Astrocyte (in vitro differentiated cells and primary cell): Measurements from ENCODE around the gene PRSS57. TPM values are rescaled to one million over a fixed set of nuclear protein-coding genes. Genes with fewer than 3 reads are reported as not detected.

Source experiments
- DNase-seq: peaks from one replicate; pipeline ENCODE4 v3.0.0-alpha.2; 2010; ENCODE audit warnings: low read depth
- FAIRE-seq: peaks from 2 replicates; lab custom pipeline; 2011; peaks lifted over from hg19 to GRCh38; lab: Jason Lieb, UNC
- H2AFZ ChIP-seq: 2 replicates; pipeline ENCODE4 v1.6.0; 2012; ENCODE audit warnings: low read depth, low read length, inconsistent platforms
- H3K27ac ChIP-seq: 2 replicates; pipeline ENCODE4 v1.5.1; 2011; ENCODE audit warnings: low read depth, low read length, inconsistent platforms
- H3K27me3 ChIP-seq: 2 replicates; pipeline ENCODE4 v1.6.0; 2011; ENCODE audit warnings: low read length, inconsistent platforms; ENCODE audit not compliant: insufficient read depth
- H3K36me3 ChIP-seq: 2 replicates; pipeline ENCODE4 v1.5.1; 2011; ENCODE audit warnings: low read length, inconsistent platforms; ENCODE audit not compliant: insufficient read depth
- H3K4me1 ChIP-seq: 2 replicates; pipeline ENCODE4 v1.5.1; 2011; ENCODE audit warnings: low read length, inconsistent platforms; ENCODE audit not compliant: insufficient read depth
- H3K4me2 ChIP-seq: 2 replicates; pipeline ENCODE4 v1.6.0; 2012; ENCODE audit warnings: low read length, inconsistent platforms
- H3K4me3 ChIP-seq: 2 replicates; pipeline ENCODE4 v1.5.1; 2011; ENCODE audit warnings: low read depth, mild to moderate bottlenecking, low read length, inconsistent platforms; ENCODE audit not compliant: insufficient read depth
- H3K79me2 ChIP-seq: 2 replicates; pipeline ENCODE4 v1.6.0; 2012; ENCODE audit warnings: mild to moderate bottlenecking, low read length, inconsistent platforms; ENCODE audit not compliant: insufficient read depth
- H3K9ac ChIP-seq: 2 replicates; pipeline ENCODE4 v1.6.0; 2012; ENCODE audit warnings: mild to moderate bottlenecking, low read length, inconsistent platforms
- H3K9me3 ChIP-seq: 2 replicates; pipeline ENCODE4 v1.5.1; 2012; ENCODE audit warnings: low read depth, mild to moderate bottlenecking, low read length, inconsistent platforms; ENCODE audit not compliant: insufficient read depth
- H4K20me1 ChIP-seq: 2 replicates; pipeline ENCODE4 v1.6.0; 2012; ENCODE audit warnings: low read length, inconsistent platforms; ENCODE audit not compliant: insufficient read depth
- H3K27ac Mint-ChIP-seq: one replicate; pipeline ENCODE4 v1.8.0; 2021; ENCODE audit warnings: mild to moderate bottlenecking, mixed read lengths; ENCODE audit not compliant: unreplicated experiment
- H3K27me3 Mint-ChIP-seq: one replicate; pipeline ENCODE4 v1.8.0; 2021; ENCODE audit warnings: low read depth, mixed read lengths; ENCODE audit not compliant: unreplicated experiment
- H3K36me3 Mint-ChIP-seq: one replicate; pipeline ENCODE4 v1.8.0; 2021; ENCODE audit warnings: low read depth, mixed read lengths; ENCODE audit not compliant: unreplicated experiment
- H3K4me1 Mint-ChIP-seq: one replicate; pipeline ENCODE4 v1.8.0; 2021; ENCODE audit warnings: low read depth, mixed read lengths; ENCODE audit not compliant: unreplicated experiment
- H3K4me3 Mint-ChIP-seq: one replicate; pipeline ENCODE4 v1.8.0; 2021; ENCODE audit warnings: mild to moderate bottlenecking, moderate library complexity, mixed read lengths; ENCODE audit not compliant: unreplicated experiment
- H3K9me3 Mint-ChIP-seq: one replicate; pipeline ENCODE4 v1.8.0; 2021; ENCODE audit warnings: mild to moderate bottlenecking, mixed read lengths; ENCODE audit not compliant: unreplicated experiment
- EZH2 ChIP-seq: IDR thresholded peaks from 2 replicates; pipeline ENCODE4 v1.6.1; 2012; ENCODE audit warnings: mild to moderate bottlenecking, low read length, inconsistent platforms; ENCODE audit not compliant: insufficient read depth
- total RNA-seq: library from RNA; stranded (reverse); gene quantifications from 2 replicates; pipeline ENCODE4 v1.2.1, GENCODE V29; 2021
- TF ChIP-seq, protein P1 (sequence below): IDR thresholded peaks from 2 replicates; pipeline ENCODE4 v1.5.1; 2011; ENCODE audit warnings: low read depth, mild to moderate bottlenecking, inconsistent platforms, low read length, moderate library complexity; ENCODE audit not compliant: insufficient read depth

PRSS57 gene
- total RNA-seq, 1 donor from 2014 or later, result not detected

GRCh38 chr19:658059-658839 lies 37.0 kb downstream of the PRSS57 start:
- H3K4me3 Mint-ChIP-seq, result no peak overlapping the region
- H3K27me3 Mint-ChIP-seq, result no peaks in the 10 kb centered on the region
- Histone ChIP-seq H3K9me3 (no peaks in the 10 kb centered on the region), H2AFZ (no peak overlapping the region), H3K4me2 (no peak overlapping the region), H3K4me3 (no peak overlapping the region), H3K27ac (no peak overlapping the region), H3K27me3 (no peaks in the 10 kb centered on the region), H3K79me2 (peaks cover 96% of the 10 kb centered on the region), H3K9ac (no peak overlapping the region), H4K20me1 (peaks cover 85% of the 10 kb centered on the region), H3K36me3 (peaks cover 4% of the 10 kb centered on the region), H3K4me1 (peaks cover 24% of the 10 kb centered on the region)
- FAIRE-seq (no peak), DNase-seq (no peak)
- no peaks in the 10 kb centered on the region for H3K9me3 Mint-ChIP-seq
- TF ChIP-seq, protein P1, sequence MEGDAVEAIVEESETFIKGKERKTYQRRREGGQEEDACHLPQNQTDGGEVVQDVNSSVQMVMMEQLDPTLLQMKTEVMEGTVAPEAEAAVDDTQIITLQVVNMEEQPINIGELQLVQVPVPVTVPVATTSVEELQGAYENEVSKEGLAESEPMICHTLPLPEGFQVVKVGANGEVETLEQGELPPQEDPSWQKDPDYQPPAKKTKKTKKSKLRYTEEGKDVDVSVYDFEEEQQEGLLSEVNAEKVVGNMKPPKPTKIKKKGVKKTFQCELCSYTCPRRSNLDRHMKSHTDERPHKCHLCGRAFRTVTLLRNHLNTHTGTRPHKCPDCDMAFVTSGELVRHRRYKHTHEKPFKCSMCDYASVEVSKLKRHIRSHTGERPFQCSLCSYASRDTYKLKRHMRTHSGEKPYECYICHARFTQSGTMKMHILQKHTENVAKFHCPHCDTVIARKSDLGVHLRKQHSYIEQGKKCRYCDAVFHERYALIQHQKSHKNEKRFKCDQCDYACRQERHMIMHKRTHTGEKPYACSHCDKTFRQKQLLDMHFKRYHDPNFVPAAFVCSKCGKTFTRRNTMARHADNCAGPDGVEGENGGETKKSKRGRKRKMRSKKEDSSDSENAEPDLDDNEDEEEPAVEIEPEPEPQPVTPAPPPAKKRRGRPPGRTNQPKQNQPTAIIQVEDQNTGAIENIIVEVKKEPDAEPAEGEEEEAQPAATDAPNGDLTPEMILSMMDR, result no peak
- TF ChIP-seq EZH2, result no peak
- H3K27ac Mint-ChIP-seq, result no peak overlapping the region
- peaks cover 10% of the 10 kb centered on the region for H3K4me1 Mint-ChIP-seq
- H3K36me3 Mint-ChIP-seq, result no peaks in the 10 kb centered on the region

GRCh38 chr19:657611-658010 lies 37.6 kb downstream of the PRSS57 start:
- H3K27me3 Mint-ChIP-seq, result no peaks in the 10 kb centered on the region
- H3K9ac ChIP-seq, result no peak overlapping the region
- H2AFZ ChIP-seq, result no peak overlapping the region
- H3K9me3 Mint-ChIP-seq, result no peaks in the 10 kb centered on the region
- H3K36me3 ChIP-seq, result peaks cover 4% of the 10 kb centered on the region
- H3K27ac ChIP-seq, result no peak overlapping the region
- H3K27ac Mint-ChIP-seq, result no peak overlapping the region
- no peak overlapping the region for H3K4me3 Mint-ChIP-seq
- DNase-seq (no peak), FAIRE-seq (no peak)
- no peaks in the 10 kb centered on the region for H3K9me3 ChIP-seq
- peaks cover 98% of the 10 kb centered on the region for H3K79me2 ChIP-seq
- H3K27me3 ChIP-seq, result no peaks in the 10 kb centered on the region
- TF ChIP-seq EZH2, result no peak
- TF ChIP-seq, protein P1, result no peak
- H3K4me1 Mint-ChIP-seq, result peaks cover 10% of the 10 kb centered on the region
- H3K4me3 ChIP-seq, result no peak overlapping the region
- H4K20me1 ChIP-seq, result peaks cover 91% of the 10 kb centered on the region
- H3K4me1 ChIP-seq, result peaks cover 24% of the 10 kb centered on the region
- H3K36me3 Mint-ChIP-seq, result no peaks in the 10 kb centered on the region
- H3K4me2 ChIP-seq, result no peak overlapping the region
